ENCODE data around the gene BST1. TPM values are rescaled to one million over a fixed set of nuclear protein-coding genes. Genes with fewer than 3 reads are reported as not detected.

BST1 gene
- total RNA-seq, 1 experiment from 2014 or later: not detected

DNA sequence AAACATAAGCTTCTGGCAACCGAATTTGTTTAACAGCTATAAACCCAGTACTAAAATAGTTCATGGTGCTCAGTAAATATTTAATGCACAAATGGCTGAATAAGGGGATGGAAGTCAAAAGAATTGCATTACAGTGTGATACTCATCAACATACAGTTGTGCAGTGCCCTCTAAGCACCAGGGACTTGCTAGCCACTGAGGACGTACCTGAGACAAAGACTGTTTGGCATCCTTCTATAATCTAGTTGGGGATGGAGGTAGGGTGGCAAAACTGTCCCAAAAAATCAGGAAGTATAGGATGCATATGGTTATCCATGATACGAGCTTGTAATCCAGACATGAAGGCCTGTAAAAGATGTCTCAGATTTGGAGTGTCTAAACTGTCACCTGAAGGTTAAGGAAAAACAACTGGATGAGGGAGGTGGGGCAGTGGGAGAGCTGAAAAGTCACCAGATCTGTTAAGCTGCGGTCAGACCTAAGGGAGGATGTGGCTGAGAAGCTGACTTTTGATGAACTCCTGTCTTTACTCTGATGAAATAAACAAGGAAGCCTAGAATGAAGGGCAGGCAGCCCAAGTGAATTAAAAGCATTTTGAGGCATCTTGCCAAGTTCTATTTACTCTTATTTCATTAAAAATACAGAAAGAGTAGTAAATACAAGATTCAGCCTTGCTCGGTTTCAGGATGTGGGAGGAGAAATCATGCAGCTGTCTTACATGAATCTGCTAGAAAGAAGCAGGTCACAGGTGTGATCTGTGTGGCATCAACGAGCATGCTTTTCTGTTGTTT, 63.2 kb downstream of the BST1 start:
- DNase-seq (ENCODE audit: low spot score): no peak
- in situ Hi-C loops (cut with HindIII; ENCODE audit: low sequenced_read_pairs): no loop called here

DNA sequence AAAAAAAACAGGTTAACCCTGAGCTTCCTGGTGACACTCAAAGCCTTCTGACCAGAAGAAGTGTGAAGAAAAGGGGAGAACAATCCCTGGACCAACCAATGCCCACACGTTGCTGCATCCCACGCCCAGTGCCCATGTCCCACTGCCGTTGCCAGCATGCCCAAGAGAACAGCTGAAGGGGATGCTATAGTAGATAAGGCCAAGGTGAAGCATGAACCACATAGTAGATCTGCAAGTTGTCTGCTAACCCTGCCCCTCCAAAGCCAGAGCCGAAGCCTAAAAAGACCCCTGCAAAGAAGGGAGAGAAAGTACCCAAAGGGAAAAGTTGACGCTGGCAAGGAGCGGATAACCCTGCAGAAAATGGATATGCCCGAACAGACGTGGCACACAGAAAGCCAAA, 64.0 kb downstream of the BST1 start:
- no peak for DNase-seq (ENCODE audit: low spot score)
- in situ Hi-C loops (cut with HindIII; ENCODE audit: low sequenced_read_pairs): no loop called here

GRCh38 chr4:15769202-15769601, 66.3 kb downstream of the BST1 start:
- in situ Hi-C loops (cut with HindIII; ENCODE audit: low sequenced_read_pairs): no loop called here
- no peak for DNase-seq (ENCODE audit: low spot score)

DNA sequence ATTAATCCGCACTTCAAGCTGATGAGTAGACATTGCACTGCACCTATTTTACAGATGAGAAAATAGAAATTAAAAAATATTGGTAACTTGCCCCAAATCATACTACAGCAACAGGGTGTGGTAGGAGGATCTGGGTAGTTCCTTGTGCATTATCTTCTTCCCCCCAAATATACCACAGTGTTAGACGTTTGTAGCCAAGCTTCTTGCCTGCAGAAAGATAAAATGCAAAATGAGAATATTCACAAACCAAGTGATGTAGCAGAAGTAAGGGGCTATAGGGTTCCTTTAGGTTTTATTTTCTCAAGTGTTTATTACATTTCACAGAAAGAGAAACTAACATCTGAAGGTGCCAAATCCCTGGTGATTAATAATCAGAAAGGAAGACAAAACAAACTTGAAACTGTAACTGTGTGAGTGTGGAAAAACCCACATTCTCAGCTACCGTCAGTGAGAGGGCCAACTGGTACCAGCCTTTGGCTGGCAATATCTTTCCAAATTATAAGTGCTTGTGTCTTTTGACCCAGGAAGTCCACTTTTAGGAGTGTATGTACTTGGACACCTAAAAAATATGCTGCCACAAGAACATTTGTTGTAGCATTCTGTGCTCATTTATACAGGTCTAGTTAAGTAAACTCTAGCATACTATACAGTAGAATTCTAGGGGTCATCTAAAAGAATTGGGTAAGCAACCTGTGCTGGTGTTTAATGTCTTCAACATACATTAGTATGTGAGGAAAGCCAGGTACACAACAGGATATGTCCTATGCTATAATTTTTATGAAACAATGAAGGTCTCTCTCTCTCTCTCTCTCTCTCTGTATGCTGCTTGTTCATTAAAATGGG, 68.6 kb downstream of the BST1 start:
- in situ Hi-C loops (cut with HindIII; ENCODE audit: low sequenced_read_pairs): no loop called here
- DNase-seq (ENCODE audit: low spot score): no peak

DNA sequence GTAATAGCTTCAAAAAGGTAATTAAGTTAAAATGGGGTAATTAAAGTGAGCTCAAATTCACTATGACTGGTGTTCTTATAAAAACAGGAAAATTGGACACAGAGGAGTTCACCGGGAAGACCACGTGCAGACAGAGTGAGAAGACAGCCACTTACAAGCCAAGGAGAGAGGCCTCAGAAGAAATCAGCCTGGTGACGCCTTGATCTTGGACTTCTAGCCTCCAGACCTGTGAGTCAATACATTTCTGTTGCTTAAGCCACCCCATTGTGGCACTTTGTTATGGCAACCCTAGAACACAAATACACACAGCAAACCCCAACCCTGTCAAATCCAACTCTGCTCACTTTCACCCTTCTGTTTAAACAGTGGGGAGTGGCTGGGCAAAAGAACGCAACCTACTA, 71.2 kb downstream of the BST1 start:
- in situ Hi-C loops (cut with HindIII; ENCODE audit: low sequenced_read_pairs): no loop called here
- DNase-seq (ENCODE audit: low spot score): no peak

DNA sequence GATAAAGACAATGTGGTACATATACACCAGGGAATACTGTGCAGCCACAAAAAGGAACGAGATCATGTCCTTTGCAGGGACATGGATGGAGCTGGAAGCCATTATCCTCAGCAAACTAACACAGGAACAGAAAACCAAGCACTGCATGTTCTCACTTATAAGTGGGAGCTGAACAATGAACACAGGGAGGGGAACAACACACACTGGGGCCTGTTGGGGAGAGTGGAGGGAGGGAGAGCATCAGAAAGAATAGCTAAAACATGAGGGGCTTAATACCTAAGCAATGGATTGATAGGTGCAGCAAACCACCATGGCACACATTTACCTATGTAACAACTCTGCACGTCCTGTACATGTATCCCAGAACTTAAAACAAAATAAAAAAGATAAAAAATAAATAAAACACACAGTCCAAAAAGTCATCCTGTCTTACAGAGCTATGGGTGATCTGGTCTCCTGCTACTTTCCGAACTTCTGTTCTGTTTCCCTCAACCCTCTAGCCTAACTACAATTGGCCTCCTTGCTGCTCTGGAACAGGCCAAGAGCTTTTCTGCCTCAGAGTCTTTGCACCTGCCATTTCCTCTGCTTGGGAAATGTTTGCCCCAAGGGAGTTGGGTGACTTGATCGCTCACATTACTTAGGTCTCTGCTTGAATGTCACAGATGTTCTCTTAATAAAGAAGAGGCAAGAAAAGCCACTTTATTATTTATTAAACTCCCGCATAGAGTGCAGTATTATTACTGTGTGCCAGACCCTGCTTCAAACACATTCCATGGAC, 74.2 kb downstream of the BST1 start:
- no peak for DNase-seq (ENCODE audit: low spot score)
- in situ Hi-C loops (cut with HindIII; ENCODE audit: low sequenced_read_pairs): no loop called here

DNA sequence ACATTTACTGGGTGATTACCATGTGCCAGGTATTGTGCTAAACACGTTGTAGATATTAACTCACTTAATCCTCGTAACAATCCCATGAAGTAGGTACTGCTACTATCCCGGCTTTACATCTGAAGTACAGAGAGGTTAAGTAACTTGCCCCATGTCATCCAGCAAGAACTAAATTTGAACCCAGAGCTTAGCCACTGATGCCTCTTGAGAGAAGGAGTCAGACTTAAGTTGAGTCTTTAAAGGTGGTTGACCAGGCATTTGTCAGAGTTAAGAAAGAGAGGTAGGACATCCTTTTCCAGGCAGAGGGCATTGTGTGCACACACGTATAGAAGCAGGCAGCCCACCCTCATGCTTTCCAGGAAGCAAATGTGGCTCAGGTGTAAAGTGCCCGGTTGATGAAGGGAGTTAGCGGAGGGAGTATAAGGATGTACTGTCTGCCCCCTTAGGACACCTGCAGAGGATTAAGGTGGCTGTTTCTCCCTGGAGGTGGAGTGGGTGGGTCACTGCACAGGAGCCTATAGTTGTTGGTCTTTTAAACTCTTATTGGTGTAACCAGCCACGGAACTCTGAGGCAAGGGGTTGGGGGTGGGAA, 74.9 kb downstream of the BST1 start:
- in situ Hi-C loops (cut with HindIII; ENCODE audit: low sequenced_read_pairs): no loop called here
- DNase-seq (ENCODE audit: low spot score): no peak

DNA sequence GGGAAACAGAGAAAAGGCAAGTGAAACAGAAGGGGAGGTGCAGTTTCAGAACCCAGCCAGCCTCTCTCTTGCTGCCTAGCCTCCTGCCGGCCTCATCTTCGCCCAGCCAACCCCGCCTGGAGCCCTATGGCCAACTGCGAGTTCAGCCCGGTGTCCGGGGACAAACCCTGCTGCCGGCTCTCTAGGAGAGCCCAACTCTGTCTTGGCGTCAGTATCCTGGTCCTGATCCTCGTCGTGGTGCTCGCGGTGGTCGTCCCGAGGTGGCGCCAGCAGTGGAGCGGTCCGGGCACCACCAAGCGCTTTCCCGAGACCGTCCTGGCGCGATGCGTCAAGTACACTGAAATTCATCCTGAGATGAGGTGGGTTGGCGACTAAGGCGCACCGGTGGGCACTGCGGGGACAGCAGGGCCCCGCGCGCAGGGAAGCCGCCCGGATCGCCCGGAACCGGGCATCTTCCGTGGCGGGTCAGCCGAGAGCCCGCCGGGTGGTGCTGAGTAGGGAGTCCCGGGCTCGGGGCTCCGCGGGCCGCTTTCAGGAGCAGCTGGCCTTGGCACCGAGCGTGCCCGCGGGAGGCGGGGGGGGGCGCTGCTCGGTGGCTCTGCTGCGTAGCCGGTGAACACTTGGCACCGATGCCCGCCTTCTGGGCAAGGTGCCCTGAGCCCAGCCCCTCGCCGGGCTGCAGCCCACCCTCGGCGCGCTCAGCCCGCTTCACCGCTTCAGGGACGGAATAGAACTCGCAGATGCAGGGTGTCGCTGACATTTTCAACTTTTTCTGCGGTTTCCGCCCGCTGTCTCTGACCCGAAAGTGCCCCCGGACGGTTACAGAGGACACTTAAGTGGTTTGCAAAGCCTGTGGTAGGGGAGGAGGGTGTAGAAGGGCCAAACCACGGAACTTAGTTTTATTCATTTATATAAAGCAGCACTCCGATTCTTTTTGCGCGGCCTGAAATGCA, 75.7 kb downstream of the BST1 start, which contains the start of gene CD38:
Gene CD38, plus strand, starts transcription at position 40 of the 953 bp plus-strand sequence. Its CDS starts 87 bp downstream, at position 127.
- no peak for DNase-seq (ENCODE audit: low spot score)
- in situ Hi-C loops (cut with HindIII; ENCODE audit: low sequenced_read_pairs): no loop called here

GRCh38 chr4:15779306-15779705, 76.4 kb downstream of the BST1 start:
- in situ Hi-C loops (cut with HindIII; ENCODE audit: low sequenced_read_pairs): no loop called here
- DNase-seq (ENCODE audit: low spot score): peak; percentile 32

GRCh38 chr4:15779809-15780208, 76.9 kb downstream of the BST1 start:
- in situ Hi-C loops (cut with HindIII; ENCODE audit: low sequenced_read_pairs): no loop called here
- no peak for DNase-seq (ENCODE audit: low spot score)

DNA sequence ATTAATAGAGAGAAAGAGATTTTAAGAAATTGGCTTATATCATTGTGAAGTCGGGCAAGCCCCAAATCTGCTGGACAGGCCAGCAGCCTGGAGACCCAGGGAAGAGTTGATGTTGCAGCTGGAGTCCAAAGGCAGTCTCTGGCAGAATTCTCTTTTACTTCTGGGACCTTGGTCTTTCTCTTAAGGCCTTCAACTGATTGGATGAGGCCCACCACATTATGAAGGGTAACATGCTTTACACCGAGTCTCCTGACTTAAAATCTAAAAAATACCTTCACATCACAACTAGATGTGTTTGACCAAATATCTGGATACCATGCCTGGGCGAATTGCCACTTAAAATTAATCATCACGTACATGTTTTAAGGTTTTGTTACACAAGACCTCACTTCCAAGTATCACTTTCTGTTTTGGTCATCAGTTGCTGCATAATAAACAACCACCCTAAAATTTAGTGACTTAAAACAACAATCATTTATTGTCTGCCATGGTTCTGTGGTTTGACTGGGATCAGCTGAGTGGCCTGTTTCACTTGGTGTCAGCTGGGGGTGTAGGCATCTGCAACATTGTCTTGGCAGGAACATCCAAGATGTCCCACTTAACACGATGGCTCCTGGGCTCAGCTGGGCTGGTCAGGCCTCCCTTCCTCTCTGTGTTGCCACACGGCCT, 78.7 kb downstream of the BST1 start:
- DNase-seq (ENCODE audit: low spot score): no peak
- in situ Hi-C loops (cut with HindIII; ENCODE audit: low sequenced_read_pairs): no loop called here

Other genes with a start within 250 kb of the BST1 start
- gene CC2D2A, start 233.2 kb upstream of the BST1 start, total RNA-seq (2014; rRNA removed; shearing (Covaris generic)): 7.6 and 24.7 TPM in 2 replicates
- 38.9 and 43.1 TPM in 2 replicates for gene FBXL5, start 47.7 kb upstream of the BST1 start, total RNA-seq (2014; rRNA removed; shearing (Covaris generic))
- gene FAM200B, start 21.2 kb upstream of the BST1 start, total RNA-seq (2014; rRNA removed; shearing (Covaris generic)): 26.8 and 27.6 TPM in 2 replicates
- not detected in 2 replicates for gene CD38, start 75.3 kb downstream of the BST1 start, total RNA-seq (2014; rRNA removed; shearing (Covaris generic))
- gene FGFBP1, start 235.7 kb downstream of the BST1 start, total RNA-seq (2014; rRNA removed; shearing (Covaris generic)): not detected in 2 replicates

Measured in G401 (cell line).